GM18507 (cell line): Measurements from ENCODE around the gene CNTN3.

Experiments used
- DNase-seq: peaks from one replicate; pipeline ENCODE4 v3.0.0; 2011; ENCODE audit warnings: low read depth; ENCODE audit not compliant: insufficient read length; ENCODE audit errors: extremely low spot score
- FAIRE-seq: peaks from 2 replicates; lab custom pipeline; 2011; peaks lifted over from hg19 to GRCh38; lab: Jason Lieb, UNC

Gene CNTN3

DNA sequence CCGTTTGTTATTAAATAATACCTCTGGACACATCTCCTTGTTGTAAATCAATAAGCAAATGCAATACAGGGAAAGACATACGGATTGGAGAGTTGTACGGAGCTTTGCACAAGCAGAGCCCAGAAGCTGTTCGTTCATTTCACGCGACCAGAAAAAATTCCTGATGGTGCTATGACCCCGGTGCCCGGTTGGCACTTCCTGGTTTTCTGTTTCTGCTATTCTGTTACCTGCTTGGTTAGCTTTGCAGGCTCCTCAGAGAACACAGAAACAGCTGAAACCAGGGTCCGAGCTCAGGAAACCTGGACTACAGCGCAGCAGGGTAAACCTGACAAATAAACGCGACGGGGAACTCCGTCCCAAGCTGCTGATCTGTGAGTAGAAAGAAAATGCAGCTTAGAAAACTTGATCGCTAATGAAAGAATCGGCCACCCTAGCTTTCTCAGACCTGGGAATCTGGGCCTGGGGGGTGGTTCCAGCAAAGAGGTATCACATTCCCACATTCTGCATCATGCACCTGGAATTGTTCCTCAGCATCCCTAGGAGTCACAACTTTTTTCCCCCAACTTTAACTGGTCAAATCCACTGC is 845 bp downstream of the CNTN3 start:
- DNase-seq (no peak), FAIRE-seq (no peak)

DNA sequence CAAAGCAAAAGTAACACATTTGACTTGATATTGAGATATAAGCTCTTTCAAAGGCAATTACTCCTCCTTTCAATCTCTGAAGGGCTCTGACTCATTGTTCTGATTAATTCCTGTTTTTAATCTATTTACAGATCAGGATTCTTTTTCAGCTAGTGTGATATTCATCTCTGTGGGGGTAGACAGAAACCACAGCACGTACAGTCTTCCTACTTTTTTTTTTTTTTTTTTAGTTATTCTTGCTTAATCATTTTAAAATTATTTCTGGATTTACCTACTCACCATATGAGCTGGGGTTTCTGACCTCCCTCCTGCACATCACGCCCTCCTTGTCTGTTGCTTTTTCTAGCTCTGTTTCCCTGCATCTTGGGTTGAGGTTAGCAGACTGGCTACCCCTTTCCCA is 1.4 kb downstream of the CNTN3 start:
- DNase-seq, result no peak
- no peak for FAIRE-seq

DNA sequence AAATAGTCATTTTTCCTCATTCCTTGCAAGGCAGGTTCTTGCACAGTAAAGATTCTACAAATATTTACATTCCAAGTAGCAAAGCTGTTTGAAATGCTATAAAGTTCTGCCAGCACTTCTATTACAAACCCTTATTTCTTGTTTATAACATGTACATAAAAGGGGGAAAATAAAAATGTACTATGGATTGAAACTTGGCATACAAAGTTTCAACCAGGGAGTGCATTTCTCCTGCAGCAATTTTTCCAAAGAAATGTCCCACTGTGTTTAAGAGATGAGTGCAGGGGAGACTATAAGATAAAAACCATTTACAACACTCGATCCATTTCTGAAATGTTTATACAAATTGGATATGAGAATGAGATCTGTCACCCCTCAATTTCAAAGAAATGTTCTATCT is 3.3 kb downstream of the CNTN3 start:
- FAIRE-seq (no peak), DNase-seq (no peak)

DNA sequence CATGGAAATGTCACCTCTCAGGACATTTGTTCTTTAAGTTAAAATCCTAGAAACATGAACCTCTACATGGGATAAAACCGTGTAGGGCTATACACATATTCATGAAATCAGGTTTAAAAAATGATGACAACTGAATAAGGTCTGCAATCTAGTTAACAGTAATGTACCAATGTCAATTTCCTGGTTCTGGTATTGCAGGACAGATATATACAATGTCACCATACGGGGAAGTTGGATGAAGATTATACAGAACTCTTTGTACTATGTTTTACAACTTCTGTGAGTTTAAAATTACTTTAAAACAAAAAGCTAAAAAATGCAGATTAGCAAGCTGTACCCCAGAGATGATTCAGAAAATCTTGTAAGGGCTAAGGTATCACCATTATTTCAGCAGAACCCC is 6.7 kb downstream of the CNTN3 start:
- no peak for FAIRE-seq
- DNase-seq, result no peak

DNA sequence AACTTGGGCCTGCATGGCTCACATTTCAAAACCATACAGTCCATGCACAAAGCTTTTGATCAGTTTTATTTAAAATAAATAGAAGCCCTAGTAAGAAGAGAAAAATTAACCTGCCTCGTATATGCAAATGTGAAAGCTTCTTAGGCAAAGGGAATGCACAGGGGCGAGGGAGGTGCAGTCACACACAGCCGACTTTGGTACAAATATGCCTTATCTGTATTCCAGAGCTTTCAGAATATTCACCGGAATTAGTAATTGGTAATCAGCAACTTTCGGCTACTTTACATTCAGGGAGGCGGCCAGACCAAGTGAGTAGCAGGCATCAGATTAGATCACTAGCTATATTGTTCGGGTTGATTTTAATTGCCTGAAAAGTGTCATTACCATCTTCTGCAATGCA is 7.5 kb downstream of the CNTN3 start:
- FAIRE-seq (no peak), DNase-seq (no peak)

DNA sequence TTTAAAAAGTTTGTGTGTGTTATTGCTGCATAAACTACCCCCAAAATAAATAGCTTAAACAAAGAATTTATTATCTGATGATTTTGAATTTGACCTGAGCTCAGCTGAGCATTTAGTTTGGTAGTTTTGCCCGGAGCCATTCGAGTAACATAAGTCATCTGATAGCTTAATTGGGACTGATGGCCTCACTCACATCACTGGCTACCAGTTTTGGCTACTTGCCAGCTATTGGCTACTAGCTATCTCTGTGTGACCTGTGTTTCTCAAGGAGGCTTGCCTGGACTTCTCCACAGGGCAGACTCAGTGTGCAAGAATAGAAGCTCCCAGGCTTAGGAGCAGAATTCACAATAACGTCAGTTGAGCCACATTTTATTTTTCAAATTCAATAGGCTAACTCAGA is 9.0 kb downstream of the CNTN3 start:
- DNase-seq (no peak), FAIRE-seq (no peak)

DNA sequence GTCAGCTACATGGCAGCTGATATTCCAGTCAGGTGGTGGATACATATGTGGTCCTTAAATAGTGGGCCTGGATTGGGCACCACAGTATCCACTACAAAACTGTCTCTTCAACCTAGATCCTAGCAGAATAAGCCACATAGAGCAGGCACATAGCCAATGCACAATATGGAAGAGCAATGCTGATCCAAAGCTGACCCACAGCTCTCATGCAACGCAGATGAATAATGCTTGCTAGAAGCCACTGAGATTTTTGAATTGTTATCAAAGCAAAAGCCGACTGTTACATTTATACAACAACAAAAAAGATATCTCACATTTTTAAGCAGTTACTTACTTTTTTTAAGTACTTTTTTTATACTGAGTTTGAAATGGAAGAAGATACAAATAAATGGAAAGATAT is 11.2 kb downstream of the CNTN3 start:
- no peak for FAIRE-seq
- DNase-seq, result no peak

DNA sequence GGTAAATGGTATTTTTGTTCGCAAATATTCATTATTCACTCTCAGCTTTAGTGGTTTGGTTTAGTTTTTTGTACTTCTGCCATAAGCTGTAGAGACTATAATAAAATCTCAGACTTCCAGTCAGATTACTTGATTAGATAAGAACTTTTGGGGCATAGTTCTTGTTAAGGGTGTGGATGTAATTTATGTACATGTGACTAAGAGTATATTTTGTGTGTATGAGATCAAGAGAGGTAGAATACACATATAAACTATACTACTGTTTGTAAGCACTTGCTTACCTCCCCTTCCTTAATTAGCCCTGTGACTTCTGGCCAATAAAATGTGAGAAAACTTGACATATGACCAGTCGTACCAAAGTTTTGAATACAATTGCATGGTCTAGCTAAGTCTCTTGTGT is 12.0 kb downstream of the CNTN3 start:
- FAIRE-seq (no peak), DNase-seq (no peak)

DNA sequence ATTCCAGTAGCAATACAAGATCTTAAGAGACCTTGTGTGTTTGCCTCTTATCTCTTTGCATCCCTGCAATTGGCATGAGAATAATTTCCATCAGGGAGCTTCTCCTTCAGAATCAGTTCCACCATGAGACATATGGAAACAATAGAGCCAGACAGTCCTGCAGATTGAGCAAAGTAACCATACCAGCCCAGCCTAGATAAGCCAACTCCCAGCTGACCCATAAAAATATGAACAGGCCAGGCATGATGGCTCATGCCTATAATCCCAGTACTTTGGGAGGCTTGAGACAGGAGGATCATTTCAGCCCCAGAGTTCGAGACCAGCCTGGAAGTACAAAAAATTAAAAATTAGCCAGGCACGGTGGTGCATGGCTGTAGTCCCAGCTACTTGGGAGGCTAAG is 12.7 kb downstream of the CNTN3 start:
- FAIRE-seq, result no peak

DNA sequence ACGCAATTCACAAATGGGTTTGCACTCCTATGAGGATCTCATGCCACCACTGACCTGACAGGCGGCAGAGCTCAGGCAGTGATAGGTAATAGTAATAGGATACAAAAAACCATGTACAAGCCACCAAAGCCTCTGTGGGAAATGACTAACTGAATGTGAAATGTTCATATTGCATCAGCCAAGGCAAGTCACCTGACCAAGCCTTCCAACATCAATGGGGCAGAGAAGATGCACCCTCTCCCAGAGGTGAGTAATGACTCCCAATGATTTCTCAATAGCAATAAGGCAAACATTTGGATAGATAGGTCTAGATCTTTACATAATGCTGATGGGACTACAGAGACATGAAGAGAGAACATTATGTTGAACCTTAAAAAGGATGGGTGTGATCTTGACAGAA is 14.9 kb downstream of the CNTN3 start:
- FAIRE-seq (no peak), DNase-seq (no peak)

More for the DNA sequence above, 12.7 kb downstream of the CNTN3 start:
- DNase-seq, result no peak

DNA sequence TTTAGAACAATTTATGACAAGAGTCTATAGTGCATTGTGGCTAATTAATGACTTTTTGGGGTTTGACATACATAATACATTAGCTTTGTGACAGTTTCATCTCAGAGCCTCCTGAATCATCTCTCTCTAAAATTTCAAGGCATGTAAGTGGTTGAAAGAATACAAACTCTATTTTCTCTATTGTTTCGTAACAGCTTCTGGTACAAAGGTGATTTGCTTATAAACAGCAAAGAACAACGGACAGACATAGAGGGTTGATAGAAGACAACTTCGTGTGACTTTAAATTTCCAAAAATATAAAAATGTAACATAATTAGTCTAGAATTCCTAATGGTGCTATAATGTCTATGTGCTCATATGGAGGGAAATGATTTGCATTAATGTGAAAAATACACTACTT is 21.3 kb downstream of the CNTN3 start:
- FAIRE-seq (no peak), DNase-seq (no peak)

DNA sequence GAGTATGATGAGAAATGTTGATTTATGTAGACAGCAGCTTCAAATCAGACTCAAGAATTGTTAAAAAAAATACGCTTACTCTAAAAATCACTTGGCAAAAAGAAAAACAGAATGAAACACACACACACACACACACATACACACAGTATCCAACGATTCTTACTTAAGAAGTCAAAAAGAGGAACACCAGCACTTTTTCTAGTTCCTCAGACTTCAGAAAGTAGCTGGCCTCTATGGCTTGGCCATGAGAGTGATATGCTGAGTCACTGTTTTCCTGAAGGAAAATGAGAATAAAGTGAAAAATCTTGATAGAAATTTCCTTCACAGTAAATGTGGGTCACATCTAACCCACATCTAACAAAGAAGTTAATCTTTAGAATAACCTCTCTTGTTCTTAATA is 22.1 kb downstream of the CNTN3 start:
- DNase-seq, result no peak
- FAIRE-seq, result no peak

DNA sequence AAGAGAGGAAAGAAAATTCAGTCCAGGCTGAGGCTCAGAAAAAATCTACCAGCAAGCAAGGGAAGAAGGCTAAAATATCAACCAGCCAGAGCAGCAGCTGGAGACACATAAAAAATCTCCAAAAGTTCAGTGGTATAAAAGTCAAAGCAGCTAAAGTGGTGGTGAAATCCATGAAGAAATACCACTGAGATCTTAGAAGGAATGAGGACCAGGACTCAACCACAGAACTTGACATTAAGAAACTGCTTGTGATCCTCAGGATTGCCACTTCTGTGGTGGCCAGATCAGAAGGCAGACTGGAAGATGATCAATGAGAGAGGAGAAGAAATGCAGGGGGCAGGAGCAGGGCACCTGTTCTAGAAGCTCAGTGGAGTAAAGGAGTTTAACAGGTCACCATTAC is 22.5 kb downstream of the CNTN3 start:
- FAIRE-seq, result no peak

DNA sequence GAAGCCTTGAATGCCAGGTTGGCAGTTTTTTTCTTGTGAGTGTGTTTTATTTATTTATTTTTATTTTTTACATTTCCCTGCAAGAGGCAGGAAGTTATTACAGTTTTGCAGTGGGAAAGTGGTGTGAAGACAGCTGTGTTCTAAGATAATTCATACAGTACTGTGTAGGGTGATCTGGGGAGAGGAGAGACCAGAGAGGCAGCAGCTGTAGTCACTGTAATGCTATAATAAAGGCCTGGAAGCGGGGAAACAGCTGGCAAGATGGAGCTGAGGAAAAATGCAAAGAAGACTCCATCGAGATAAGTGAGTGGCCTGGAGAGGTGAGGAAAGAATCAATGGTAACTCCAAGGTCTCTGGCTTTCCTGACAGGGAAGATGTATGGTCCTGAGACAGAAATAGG is 23.1 kb downstream of the CNTN3 start:
- FAIRE-seq (no peak), DNase-seq (no peak)

More for the DNA sequence above, 22.5 kb downstream of the CNTN3 start:
- DNase-seq, result no peak

DNA sequence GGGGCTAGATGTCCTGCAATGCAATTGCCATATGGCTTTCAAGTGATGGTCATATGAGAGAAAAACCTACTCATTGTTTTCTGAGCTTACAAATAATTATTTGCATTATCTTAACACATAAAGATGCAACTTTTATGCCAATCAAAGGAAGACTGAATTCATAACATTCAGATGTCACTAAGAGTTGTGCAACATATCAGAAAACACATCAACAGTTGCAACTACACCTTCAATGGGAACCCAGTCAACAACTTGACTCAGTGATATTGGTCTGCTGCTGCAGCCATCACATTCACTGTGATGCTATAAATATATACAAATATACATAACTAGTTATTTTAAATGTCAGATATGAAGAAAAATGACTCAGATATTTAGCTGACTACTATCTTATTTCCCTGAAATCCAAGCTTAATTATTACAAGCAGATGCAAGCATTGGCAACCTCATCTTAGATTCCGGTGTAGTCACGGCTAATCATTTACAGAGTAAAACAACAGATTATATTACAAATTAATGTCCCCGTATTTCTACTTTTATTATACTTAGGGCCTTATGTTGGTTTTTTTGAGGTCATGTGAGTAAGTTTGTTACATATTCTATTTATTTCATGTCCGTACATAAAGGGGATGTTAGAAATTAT is 23.7 kb downstream of the CNTN3 start:
- FAIRE-seq, result no peak

DNA sequence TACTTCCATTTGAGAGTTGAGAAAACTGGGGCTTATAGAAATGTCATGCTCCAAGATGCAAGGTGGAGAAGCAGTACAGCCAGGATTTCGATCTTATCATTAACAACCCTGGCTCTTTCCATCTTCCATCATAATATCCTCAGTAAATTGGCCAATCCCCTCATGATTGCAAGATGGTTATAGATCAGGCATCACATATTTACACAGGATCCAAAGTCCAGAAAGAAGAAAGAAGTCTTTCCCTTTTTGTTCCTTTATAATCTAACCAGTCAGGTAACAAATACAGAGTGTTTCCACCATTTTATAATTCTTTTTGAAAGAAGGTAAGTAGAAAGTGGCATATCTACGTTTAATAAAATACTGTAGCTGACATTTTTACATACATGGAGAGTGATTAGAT is 29.7 kb downstream of the CNTN3 start:
- DNase-seq, result no peak
- FAIRE-seq, result no peak

More for the DNA sequence above, 23.7 kb downstream of the CNTN3 start:
- DNase-seq, result no peak

DNA sequence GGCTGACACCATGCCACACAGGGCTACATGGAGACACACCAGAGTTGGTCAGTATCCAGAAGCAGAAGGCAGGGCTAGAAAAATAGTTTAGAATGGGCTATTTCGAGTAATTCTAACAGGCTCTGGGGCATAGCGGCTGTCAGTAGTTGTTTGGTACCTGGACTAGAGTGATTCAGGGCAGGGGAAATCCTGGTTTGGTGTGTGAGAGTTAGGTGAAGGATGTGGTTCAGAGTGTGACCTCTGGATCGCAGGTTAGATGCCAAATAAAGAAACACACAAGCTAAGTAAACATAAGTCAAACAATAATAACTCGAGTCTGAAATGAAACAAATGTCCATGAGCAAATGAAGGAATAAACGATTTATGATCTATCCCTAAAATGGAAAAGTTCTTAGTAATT is 31.5 kb downstream of the CNTN3 start:
- DNase-seq, result no peak
- FAIRE-seq, result no peak

DNA sequence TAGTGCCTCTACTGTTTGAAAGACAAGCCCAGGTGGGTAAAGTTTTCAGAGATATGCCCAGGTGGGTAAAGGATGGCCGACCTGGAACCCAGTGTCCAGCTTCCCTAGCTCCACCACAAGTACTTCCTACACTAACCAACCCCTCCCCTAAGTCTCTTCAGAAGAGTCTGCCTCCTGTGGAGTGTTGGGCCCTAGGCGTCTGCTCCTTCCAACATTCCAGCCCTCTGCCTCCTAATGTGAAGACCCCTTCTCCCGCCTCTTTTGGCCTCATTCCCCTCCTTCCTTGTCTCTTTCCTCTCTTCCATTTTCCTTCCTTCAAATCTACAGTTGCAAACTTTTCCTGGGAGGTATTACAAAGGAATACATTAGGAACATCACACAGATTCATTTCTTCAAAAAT is 38.6 kb downstream of the CNTN3 start:
- FAIRE-seq, result no peak

DNA sequence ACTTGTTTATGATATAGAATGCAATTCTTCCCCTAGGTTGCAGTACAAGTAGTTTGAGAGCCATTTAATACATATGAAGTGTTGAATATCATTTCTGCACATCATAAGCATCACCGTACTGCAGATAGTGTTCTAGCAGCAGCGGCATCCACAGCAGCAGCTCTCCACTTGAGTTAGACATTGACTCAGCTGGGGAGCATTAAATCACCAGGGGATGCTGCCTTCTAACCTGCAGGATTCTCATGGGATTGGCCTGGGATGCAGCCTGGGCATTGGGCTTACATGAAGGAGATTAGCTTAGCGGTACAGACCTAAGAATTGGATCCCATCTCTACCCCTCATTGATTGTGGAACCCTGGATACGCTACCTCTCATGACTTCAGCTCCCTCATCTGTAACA is 43.3 kb downstream of the CNTN3 start:
- no peak for DNase-seq
- FAIRE-seq, result no peak

More for the DNA sequence above, 38.6 kb downstream of the CNTN3 start:
- no peak for DNase-seq
